HG03575 (cell line): ENCODE results near the gene SUGP2.
"Not testable (repeated sequence)": the region's sequence is repeated elsewhere in the genome, so short reads cannot be mapped to it uniquely, and the experiment has no call there.

Experiments used
- ATAC-seq: cut with Tn5 transposase; IDR thresholded peaks from one replicate; pipeline ENCODE4 v1.9.1; 2021; ENCODE audit not compliant: unreplicated experiment, insufficient number of reproducible peaks, low FRiP score; ENCODE audit errors: extremely low read depth

SUGP2 gene

DNA sequence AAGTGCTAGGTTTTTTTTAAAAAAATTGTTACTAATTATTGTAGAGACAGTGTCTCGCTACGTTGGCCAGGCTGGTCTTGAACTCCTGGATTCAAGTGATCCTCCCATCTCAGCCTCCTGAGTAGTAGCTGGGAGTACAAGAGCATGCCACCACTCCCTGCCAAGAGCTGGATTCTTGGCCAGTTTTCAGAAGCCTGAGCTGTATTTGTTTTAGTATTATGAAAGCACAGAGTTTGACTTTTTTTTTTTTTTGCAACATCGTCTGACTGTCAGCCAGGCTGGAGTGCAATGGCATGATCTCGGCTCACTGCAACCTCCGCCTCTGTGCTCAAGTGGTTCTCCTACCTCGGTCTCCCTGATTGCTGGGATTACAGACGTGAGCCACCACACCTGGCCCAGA lies 7.1 kb upstream of the SUGP2 start:
- no peak for ATAC-seq

DNA sequence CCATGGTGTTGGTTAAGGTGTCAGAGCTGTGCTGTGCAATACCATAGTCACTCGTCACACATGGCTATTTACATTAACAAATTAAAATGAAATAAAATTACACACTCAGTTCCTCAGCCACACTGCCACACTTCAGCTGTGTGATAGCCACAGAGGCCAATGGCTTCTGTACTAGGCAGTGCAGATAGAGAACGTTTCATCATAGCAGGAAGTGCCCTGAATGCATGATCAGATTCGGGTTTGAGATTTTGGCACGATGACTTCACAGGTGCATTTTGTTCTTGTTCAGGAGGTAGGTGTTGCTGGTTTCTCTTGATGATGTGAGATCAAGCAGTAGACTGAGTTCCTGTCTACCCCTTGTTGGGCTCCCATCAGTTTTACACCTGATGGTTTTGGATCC lies 6.6 kb upstream of the SUGP2 start:
- ATAC-seq, result no peak

DNA sequence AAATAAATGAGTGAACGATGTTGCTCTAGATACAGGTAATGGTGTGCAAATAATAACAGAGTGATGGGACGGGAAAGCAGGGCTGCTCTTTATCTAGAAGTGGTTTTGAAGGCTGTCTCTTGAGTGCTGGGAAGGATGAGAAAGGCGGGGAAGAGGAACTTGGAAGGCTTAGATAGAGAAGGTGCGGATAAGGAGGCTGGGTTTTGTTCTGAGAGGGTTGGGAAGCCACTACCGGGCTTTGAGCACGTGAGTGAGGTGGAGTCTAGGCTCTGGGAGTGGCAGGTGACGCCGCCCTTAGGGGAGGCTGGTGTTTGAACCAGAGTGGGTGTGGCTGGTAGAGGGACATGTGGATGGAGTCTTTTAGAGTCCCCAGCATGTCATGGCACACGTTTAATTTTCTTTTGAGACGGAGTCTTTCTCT lies 897 bp upstream of the SUGP2 start:
- ATAC-seq, result no peak

DNA sequence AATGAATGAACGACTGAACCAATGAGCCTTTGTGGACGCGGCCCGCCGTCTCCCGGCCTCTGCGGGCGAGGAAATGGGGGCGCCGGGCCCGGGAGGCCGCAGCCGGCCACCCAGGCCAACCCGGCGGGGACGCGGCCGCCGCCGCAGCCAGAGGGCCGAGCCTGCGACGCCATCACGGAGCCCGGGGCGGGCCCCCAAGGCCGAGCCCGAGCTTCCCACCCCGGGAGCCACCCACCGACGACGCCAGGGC lies 216 bp downstream of the SUGP2 start:
- ATAC-seq, result no peak

GRCh38 chr19:19032420-19033175 lies 719 bp downstream of the SUGP2 start:
- ATAC-seq, result no peak

- ATAC-seq, result no peak
Observed at GRCh38 chr19:19031891-19032290, 1.4 kb downstream of the SUGP2 start.

- ATAC-seq, result no peak
Observed at GRCh38 chr19:19028526-19028925, 4.8 kb downstream of the SUGP2 start.

DNA sequence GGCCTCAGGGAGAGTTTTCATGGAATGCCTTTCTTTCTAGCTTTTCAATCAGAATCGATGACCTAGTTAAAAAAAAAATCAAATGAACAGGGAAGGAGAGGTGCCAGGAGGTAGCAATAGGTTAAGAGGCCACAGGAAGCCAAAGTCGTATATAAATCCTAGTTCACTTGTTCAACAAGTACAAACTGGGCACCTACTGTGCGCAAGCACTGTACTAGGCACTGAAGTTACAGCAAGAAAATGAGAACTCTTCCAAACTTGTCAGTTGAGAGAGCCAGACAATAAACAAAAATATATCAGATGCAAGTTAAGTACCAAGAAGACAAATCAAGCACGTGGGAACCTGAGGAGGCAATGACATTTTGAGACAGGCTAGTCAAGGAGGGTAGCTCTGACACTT lies 6.1 kb downstream of the SUGP2 start:
- no peak for ATAC-seq

DNA sequence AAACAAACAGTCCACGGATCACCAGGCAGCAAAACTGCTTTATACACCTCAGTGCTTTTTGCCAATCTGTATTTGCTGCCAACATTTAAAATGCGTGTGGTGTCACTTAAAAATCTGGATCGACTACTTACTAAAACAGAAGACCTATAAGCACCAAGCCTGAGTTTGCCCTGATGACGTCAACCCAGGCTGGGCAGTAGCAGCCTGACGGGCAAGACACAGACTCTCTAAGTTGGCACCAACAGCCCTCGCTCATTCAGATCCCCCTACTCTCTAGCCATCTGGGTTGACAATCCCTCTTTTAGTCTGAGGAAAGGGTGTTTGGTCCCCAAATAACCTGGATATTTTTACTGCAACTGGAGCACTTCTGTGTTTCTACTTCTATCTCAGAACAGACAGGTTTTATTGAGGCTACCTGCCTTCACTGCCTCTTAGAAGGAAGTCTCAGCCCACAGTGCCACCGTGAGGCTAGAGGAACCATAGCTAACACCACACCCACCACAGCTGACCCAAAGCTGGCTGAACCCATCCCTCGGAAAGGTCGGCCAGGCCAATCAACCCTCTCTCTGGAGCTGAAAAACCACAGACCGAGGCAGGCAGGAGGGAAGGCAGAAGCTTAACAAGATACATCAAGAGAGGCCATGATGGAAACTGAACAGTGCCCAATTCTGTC lies 6.9 kb downstream of the SUGP2 start:
- ATAC-seq, result no peak

DNA sequence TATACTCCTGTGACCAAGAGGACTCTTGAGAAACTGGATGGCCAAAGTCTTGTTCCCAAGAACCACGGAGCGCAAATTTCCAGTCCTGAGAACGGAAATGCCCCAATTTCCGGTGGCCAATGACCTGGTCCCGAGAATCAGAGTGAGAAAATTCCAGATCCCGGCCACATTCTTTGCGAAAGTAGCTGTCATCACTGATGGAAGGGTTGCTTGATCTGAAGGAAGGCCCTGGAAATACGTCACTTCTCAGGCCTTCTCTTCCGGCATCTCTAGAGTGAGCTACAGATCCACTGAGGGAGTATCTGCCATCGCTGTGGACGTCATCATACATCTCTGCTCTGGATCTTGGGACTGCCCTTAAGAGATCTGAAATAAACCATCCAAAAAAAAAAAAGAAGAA lies 7.5 kb downstream of the SUGP2 start:
- ATAC-seq, result no peak

DNA sequence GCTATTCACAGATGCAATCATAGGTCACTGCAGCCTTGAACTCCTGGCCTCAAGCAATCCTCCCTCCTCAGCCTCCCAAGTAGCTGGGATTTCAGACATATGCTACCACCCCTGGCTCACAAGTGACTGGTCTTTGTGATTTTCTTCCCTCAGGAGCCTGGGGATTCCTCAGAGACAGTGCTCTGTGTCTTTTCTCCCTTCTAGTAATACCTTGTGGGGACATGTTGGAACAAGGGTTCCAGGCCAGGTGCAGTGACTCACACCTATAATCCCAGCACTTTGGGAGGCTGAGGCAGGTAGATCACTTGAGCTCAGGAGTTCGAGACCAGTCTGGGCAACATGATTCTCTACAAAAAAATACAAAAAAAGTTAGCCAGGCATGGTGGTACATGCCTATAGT lies 9.9 kb downstream of the SUGP2 start:
- not testable (repeated sequence) for ATAC-seq

DNA sequence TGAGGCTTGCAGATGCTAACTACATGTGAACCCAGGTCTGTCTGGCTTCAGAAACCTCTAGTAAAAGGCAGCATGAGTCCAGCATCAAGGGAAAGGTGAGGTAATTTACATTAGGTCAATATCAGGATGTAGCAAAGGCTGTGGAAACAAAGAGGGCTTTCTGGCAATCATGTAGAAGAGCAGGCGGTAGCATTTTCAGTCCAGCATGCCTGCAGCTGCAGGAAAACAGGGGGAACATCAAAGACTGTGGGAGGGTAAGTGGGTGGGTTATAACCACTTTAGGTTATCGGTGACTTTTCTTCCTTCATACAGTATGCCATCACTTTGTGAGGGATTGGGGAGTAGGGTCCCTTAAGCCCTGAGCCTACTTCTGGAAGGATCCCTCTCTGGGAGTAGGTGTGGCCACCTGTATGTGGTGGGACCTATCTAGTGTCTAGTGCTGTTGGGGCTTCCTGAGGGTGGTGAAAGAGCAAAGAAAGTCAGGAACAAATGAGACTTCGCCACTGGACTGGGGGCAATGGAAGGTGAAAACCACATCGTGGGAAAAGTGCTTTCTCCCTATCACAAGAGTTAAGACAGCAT lies 10.8 kb downstream of the SUGP2 start:
- ATAC-seq, result no peak

GRCh38 chr19:19021115-19021514 lies 12.2 kb downstream of the SUGP2 start:
- ATAC-seq, result no peak

GRCh38 chr19:19010551-19010950 lies 22.8 kb downstream of the SUGP2 start:
- ATAC-seq, result no peak

DNA sequence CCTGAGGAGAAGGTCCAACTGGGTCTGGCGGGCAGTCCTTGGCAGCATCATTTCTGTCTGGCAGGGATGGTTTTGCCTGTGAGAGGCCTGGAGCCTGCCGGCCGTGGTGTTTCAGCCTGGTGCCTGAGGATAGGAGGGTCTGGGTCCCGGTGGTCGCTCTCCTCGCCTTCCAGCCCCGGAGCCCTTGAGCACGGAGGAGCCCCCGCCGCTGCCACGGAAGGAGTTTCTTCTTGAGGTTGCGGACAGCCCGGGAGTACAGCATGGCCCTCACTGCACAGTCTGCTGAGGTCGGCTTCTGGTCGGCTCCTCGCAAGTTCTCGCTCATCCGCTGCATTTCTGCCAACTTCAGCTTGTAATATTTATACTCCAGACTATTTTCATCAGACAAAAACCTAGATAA lies 23.4 kb downstream of the SUGP2 start:
- no peak for ATAC-seq

GRCh38 chr19:19006213-19006612 lies 27.1 kb downstream of the SUGP2 start:
- no peak for ATAC-seq

- no peak for ATAC-seq
Observed at GRCh38 chr19:19004144-19004543, 29.2 kb downstream of the SUGP2 start.

- ATAC-seq, result no peak
Observed at GRCh38 chr19:18999896-19000620, 33.3 kb downstream of the SUGP2 start.

DNA sequence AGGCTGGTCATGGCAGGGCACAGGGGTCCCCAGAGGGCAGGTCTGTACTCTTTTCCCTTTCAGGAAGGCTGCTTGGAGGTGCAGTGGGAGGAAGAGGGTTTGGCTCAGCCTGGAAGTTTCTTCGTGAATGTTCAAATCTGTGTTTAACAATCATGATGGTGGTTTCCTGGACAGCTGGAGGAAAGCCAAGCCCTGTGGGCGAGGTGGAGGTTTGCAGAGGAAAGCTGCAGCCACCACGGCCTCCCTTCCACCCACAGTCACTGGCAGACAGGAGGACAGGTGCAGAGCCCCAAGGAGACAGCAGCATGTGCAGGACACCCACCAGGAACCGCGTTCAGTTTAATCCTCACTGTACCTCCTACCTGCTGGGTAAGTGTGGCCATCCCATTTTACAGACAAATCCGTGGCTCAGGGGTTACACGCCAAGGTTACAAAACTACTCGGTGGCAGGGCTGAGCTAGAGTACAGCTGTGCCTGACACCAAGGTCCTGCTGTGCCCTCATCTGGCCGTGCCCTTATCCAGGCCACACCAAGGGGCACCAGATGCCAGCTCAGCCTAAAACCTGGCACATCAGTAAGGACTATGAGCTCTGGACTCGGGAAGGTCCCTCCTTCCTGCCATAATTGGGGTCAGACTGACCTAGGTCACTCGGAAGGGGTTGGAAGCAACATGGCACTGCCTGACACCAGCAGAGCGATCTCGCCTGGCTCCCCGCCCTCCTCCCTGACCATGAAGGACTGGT lies 34.1 kb downstream of the SUGP2 start:
- ATAC-seq, result no peak
